ENCODE results near the gene CYFIP2.

- TF ChIP-seq, protein P1, sequence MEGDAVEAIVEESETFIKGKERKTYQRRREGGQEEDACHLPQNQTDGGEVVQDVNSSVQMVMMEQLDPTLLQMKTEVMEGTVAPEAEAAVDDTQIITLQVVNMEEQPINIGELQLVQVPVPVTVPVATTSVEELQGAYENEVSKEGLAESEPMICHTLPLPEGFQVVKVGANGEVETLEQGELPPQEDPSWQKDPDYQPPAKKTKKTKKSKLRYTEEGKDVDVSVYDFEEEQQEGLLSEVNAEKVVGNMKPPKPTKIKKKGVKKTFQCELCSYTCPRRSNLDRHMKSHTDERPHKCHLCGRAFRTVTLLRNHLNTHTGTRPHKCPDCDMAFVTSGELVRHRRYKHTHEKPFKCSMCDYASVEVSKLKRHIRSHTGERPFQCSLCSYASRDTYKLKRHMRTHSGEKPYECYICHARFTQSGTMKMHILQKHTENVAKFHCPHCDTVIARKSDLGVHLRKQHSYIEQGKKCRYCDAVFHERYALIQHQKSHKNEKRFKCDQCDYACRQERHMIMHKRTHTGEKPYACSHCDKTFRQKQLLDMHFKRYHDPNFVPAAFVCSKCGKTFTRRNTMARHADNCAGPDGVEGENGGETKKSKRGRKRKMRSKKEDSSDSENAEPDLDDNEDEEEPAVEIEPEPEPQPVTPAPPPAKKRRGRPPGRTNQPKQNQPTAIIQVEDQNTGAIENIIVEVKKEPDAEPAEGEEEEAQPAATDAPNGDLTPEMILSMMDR (IDR thresholded peaks at IDR 0.05) = no peak
- TF ChIP-seq POLR2A (IDR thresholded peaks at IDR 0.05) = no peak
These were observed 149.9 kb downstream of the CYFIP2 start for GRCh38 chr5:157415838-157416237.
